ENCODE data around the gene PTPN11.

- TF ChIP-seq EP300 (IDR thresholded peaks at IDR 0.05): no peak
- no peak for TF ChIP-seq POLR2A (IDR thresholded peaks at IDR 0.05)
These were observed 47.8 kb upstream of the PTPN11 start for GRCh38 chr12:112370868-112371510.

All from tibial nerve (tissue), 3 donors.